ENCODE results near the gene AHI1.

GRCh38 chr6:135306740-135307420, 190.7 kb downstream of the AHI1 start:
- no peak for TF ChIP-seq CTCF (conservative IDR thresholded peaks at IDR 0.05; ENCODE audit: low read length)
- no peak for TF ChIP-seq EZH2phosphoT487 (IDR thresholded peaks at IDR 0.05; ENCODE audit: borderline replicate concordance, low read depth, low read length)
